Kidney glomerular epithelial cell (primary cell): Measurements from ENCODE around the gene ZNF432.

ENCODE experiments used
- DNase-seq: peaks from one replicate; lab custom pipeline; 2025; lab: John Stamatoyannopoulos, UW

The ZNF432 gene

DNA sequence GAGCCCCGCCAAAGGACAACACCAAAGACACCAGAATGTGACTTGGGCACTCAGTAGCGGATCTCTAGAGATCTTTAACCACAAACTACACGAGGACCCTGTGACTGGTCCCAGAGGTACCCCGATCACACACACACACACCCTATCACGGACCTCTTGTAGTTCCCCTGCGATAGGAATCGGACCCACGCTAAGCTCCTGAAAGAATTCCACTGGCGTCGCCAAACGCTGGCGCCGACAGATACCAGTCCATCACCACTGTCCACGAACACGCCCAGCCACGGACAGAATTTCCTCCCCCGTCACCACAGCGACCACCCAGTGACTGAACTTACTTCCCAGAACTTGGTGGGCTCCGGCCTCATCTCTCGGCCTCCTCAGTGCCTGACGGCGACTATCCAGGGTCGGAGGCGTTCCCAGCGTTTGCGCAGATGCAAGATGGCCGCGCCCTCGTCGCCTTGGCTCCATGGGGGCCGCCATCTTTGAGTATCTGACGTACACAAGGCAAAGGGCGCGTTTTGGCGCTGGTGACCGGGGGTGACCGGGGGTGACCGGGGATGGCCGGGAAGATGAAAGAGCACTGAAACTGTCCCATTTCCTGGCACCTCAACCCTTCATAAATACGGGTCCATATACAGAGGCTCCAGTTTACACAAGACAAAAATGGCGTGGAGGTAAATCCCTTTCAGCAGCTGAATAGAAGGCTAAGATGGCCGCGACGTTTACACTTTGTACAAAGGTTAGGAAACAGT lies 40.7 kb downstream of the ZNF432 start, which contains the start of gene ZNF615:
TSS of gene ZNF615 (minus strand) at position 406 of the 752 bp plus-strand sequence. CDS start 4,500 bp downstream, outside the sequence.
- peak; percentile 61 for DNase-seq

DNA sequence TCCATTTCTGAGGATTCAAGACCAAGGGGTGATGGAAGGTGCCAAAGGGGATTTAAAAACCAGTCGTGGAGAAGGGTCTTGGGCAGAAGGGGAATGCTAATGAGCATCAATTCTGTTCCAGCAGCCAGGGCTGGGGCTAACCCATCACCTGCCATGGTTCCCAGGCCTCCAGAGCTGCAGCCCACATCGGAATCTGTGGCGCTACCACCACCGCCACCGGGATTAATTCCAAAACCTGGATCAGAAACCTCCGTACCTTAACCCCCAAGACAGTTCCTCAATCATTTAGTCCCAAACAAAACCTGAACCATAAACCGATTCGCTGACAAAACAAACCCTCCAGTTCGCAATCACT lies 41.2 kb downstream of the ZNF432 start:
- DNase-seq: peak; percentile 4

GRCh38 chr19:51994048-51994644 lies 54.5 kb downstream of the ZNF432 start:
- DNase-seq: no peak

- DNase-seq: no peak
Measured at GRCh38 chr19:51993422-51993821, 55.2 kb downstream of the ZNF432 start.

- peak; percentile 89 for DNase-seq
Measured at GRCh38 chr19:51986309-51987291, 62.0 kb downstream of the ZNF432 start, which contains the start of gene ZNF350. ZNF350 (minus strand) TSS chr19:51986840; CDS start chr19:51974360, 12,480 bp downstream.

DNA sequence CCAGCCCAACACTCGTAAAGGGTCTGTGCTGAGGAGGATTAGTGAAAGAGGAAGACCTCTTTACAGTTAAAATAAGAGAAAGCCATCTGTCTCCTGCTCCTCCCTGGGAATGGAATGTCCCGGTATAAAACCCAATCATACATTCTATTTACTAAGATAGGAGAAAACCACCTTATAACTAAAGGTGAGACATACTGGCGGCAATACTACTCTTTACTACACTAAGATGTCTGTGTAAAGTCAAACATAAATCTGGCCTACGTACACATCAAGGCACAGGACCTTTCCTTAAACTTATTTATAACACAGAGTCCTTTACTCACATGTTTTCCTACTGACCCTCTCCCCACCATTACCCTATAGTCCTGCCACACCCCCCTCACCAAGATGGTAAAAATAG lies 65.3 kb downstream of the ZNF432 start:
- DNase-seq: no peak
